ENCODE data around the gene SCGB1D1. TPM values are rescaled to one million over a fixed set of nuclear protein-coding genes. Genes with fewer than 3 reads are reported as not detected.

Gene SCGB1D1
- total and polyA plus RNA-seq, 11 donors = not detected

DNA sequence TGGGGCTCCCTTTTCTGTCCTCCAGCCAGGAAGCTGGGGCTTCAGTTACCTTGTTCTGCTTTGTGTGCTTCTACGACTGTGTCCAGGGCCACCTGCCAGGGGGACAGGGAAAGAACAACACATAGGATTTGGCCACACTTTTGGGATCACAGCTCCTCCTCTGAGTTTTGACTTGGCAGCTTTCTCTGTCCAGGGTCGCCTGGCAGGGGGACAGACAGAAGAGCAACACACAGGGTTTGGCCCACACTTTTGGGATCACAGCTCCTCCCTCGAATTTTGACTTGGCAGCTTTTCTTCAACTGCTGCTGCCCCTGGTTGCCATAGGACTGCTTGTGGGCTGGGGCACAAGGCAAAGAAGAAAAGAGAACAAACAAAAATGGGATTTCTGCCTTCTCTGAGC is 47.1 kb upstream of the SCGB1D1 start:
- H3K4me1 ChIP-seq = no peaks in the 10 kb centered on the region
- no peaks in the 10 kb centered on the region for H3K9me3 ChIP-seq
- DNase-seq (no peak), ATAC-seq (peak in 1 of 4 donors; percentile 38)
- H3K27me3 ChIP-seq = no peaks in the 10 kb centered on the region
- 38 to 59% (median 43%) methylated on average over 3 of the region's 3 CpGs for WGBS, 4 donors
- no peak overlapping the region for H3K27ac ChIP-seq
- H3K36me3 ChIP-seq = peaks cover 0 to 86% (median 65%) of the 10 kb centered on the region in 9 donors
- TF ChIP-seq, protein P1, sequence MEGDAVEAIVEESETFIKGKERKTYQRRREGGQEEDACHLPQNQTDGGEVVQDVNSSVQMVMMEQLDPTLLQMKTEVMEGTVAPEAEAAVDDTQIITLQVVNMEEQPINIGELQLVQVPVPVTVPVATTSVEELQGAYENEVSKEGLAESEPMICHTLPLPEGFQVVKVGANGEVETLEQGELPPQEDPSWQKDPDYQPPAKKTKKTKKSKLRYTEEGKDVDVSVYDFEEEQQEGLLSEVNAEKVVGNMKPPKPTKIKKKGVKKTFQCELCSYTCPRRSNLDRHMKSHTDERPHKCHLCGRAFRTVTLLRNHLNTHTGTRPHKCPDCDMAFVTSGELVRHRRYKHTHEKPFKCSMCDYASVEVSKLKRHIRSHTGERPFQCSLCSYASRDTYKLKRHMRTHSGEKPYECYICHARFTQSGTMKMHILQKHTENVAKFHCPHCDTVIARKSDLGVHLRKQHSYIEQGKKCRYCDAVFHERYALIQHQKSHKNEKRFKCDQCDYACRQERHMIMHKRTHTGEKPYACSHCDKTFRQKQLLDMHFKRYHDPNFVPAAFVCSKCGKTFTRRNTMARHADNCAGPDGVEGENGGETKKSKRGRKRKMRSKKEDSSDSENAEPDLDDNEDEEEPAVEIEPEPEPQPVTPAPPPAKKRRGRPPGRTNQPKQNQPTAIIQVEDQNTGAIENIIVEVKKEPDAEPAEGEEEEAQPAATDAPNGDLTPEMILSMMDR (IDR thresholded peaks at IDR 0.05) = no peak
- TF ChIP-seq POLR2A (IDR thresholded peaks at IDR 0.05) = no peak
- H3K4me3 ChIP-seq = no peak overlapping the region
- intact Hi-C loops (cut with DNase I) = no loop called here

DNA sequence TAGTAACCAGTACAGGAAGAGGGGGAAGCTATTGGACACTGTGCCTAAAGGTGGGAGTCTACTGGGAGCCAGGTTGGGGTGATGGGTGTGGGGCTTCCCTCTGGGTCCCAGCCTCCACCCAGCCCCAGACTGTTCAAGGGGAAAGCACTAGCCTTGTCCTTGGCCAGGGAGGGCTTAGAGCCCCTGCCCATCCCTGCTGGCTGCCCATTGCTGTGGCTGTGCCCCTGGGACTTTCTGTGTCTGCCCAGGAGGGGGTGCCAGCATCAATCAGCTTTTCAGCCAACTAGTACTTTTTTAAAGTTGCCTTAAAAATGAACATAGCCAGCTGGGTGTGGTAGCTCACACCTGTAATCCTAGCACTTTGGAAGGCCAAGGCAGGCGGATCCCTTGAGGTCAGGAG is 46.3 kb upstream of the SCGB1D1 start:
- Histone ChIP-seq H3K27ac (no peak overlapping the region), H3K9me3 (no peaks in the 10 kb centered on the region), H3K4me3 (no peak overlapping the region), H3K4me1 (no peaks in the 10 kb centered on the region), H3K27me3 (no peaks in the 10 kb centered on the region), H3K36me3 (peaks cover 0 to 87% (median 70%) of the 10 kb centered on the region in 9 donors)
- DNase-seq (no peak), ATAC-seq (no peak)
- TF ChIP-seq, protein P1 (IDR thresholded peaks at IDR 0.05) = no peak
- no peak for TF ChIP-seq POLR2A (IDR thresholded peaks at IDR 0.05)
- intact Hi-C loops (cut with DNase I) = no loop called here
- WGBS, 4 donors = 90 to 100% (median 95%) methylated on average over 1 of the region's 1 CpG

DNA sequence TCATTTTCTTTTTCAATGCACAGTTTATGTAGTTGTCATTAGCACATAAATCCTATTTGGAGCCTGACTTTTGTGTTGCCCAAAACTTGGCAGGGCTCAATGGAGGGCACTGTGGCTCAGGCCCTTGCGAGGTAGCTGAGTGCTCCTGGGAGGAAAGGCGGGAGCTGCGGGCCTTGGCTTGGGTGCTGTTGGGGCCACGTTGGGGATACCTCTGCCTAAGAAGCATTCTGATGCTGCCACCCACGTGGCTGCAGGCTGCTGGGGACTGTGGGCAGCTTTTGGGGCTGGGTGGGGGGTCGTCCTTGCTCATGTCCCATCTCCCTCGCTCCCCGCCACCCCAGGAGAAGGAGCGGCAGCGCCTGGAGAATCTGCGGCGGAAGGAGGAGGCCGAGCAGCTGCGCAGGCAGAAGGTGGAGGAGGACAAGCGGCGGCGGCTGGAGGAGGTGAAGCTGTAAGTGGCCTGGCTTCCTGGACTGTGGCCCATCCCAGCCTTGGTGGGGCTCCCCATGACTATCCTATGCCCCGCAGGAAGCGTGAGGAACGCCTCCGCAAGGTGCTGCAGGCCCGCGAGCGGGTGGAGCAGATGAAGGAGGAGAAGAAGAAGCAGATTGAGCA is 45.3 kb upstream of the SCGB1D1 start:
- no peaks in the 10 kb centered on the region for H3K9me3 ChIP-seq
- DNase-seq (no peak), ATAC-seq (no peak)
- TF ChIP-seq, protein P1 (IDR thresholded peaks at IDR 0.05) = no peak
- no peak for TF ChIP-seq POLR2A (IDR thresholded peaks at IDR 0.05)
- no peak overlapping the region for H3K27ac ChIP-seq
- H3K4me3 ChIP-seq = no peak overlapping the region
- 97% methylated on average over 24 of the region's 24 CpGs for WGBS, 4 donors
- H3K27me3 ChIP-seq = no peaks in the 10 kb centered on the region
- no peaks in the 10 kb centered on the region for H3K4me1 ChIP-seq
- intact Hi-C loops (cut with DNase I) = no loop called here
- H3K36me3 ChIP-seq = peaks cover 0 to 86% (median 70%) of the 10 kb centered on the region in 9 donors

DNA sequence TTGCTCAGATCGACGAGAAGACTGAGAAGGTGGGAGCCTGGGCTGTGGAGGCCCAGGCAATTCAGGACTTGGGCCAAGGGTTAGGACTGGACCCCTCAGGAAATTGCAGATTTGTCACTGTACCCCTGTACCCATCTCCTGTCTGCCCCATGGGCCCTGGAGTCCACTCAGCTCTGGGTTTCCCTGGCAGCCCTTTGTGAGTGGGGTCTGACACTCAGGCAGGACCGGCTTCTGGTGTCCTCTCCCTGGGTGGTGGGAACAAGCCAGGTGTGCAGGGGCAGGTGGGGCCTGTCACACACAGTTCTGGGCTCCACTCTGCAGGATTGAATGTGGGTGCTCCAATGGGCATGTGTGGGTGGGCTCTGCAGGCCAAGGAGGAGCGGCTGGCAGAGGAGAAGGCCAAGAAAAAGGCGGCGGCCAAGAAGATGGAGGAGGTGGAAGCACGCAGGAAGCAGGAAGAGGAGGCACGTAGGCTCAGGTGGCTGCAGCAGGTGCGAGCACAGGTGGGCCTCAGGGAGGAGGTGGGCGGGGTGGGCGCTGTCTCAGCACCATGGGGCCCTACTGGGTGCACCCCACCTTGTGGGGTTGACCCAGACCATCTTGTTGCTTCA is 44.6 kb upstream of the SCGB1D1 start:
- H3K4me1 ChIP-seq = no peaks in the 10 kb centered on the region
- no peak overlapping the region for H3K4me3 ChIP-seq
- 95 to 99% (median 96%) methylated on average over 10 to 11 of the region's 11 CpGs for WGBS, 4 donors
- intact Hi-C loops (cut with DNase I) = no loop called here
- no peaks in the 10 kb centered on the region for H3K27me3 ChIP-seq
- DNase-seq (no peak), ATAC-seq (no peak)
- H3K27ac ChIP-seq = no peak overlapping the region
- H3K36me3 ChIP-seq = peaks cover 0 to 86% (median 70%) of the 10 kb centered on the region in 9 donors
- H3K9me3 ChIP-seq = no peaks in the 10 kb centered on the region
- TF ChIP-seq, protein P1 (IDR thresholded peaks at IDR 0.05) = no peak
- TF ChIP-seq POLR2A (IDR thresholded peaks at IDR 0.05) = no peak

Measured in heart left ventricle (tissue), 16 donors.